Ovary (tissue), 9 donors: ENCODE results near the gene MSLN. TPM values are rescaled to one million over a fixed set of nuclear protein-coding genes. Genes with fewer than 3 reads are reported as not detected.

Source experiments
- DNase-seq, 5 donors: peaks; one replicate each; pipeline ENCODE4 v3.0.0-alpha.2; 2019 to 2020
- H3K27ac ChIP-seq, 2 donors: fragments of 200-600 bp; one replicate each; pipeline versions ENCODE4 v1.5.1 to v1.8.0; 2019 to 2022
- H3K27me3 ChIP-seq: fragments of 200-600 bp; one replicate; pipeline ENCODE4 v1.8.0; 2022
- H3K36me3 ChIP-seq: fragments of 200-600 bp; sonication (generic); one replicate; pipeline ENCODE4 v1.5.1; 2019
- H3K4me1 ChIP-seq: one replicate; pipeline ENCODE4 v1.8.1; 2013; ENCODE audit warnings: mild to moderate bottlenecking, moderate library complexity; ENCODE audit not compliant: insufficient read depth
- H3K4me3 ChIP-seq: fragments of 200-600 bp; sonication (generic); one replicate; pipeline ENCODE4 v1.5.1; 2017
- H3K9me3 ChIP-seq, 2 donors: fragments of 200-600 bp in 1 of 2; sonication (generic) in 1 of 2; one replicate each; pipeline versions ENCODE4 v1.5.1 to v1.8.1; 2013 to 2019; ENCODE audit warnings: mild to moderate bottlenecking in 1 of 2, moderate library complexity in 1 of 2
- CTCF ChIP-seq, 3 donors: fragments of 450-650 bp in 2 of 3; fragments of 200-600 bp in 1 of 3; IDR thresholded peaks; one replicate each; pipeline versions ENCODE4 v1.5.1 to v1.8.0; 2016 to 2022; ENCODE audit warnings: antibody characterized with exemption in 3 of 3, mild to moderate bottlenecking in 1 of 3
- EP300 ChIP-seq: sonication (generic); formaldehyde crosslinking; IDR thresholded peaks from one replicate; pipeline ENCODE4 v1.6.1; 2017; ENCODE audit warnings: antibody characterized with exemption
- POLR2A ChIP-seq: fragments of 450-650 bp; IDR thresholded peaks from one replicate; pipeline ENCODE4 v1.6.1; 2017; ENCODE audit warnings: antibody characterized with exemption, mild to moderate bottlenecking, moderate library complexity
- WGBS, 3 donors: extraction: QIAGEN DNeasy Blood & Tissue Kit in 1 of 3; methylation state at CpG; one replicate each; pipeline versions ENCODE4 v1.1.5 to v1.1.7; 2013 to 2017; 5-methylcytosine and 5-hydroxymethylcytosine counted together
- intact Hi-C, 4 donors: fragments of 100-400 bp; cut with DNase I; formaldehyde crosslinking; loops; one replicate each; pipeline versions ENCODE4 v1.11.0 to v1.15.1; 2022 to 2023
- polyA plus RNA-seq, 2 donors: library from polyadenylated mRNA; stranded (reverse); fragments of 200-250 nt in 1 of 2; fragments of 350-450 nt in 1 of 2; fragmentation: Illumina TruSeq in 1 of 2; extraction: RNeasy Lipid Tissue Mini Kit (QIAGEN cat#74804) in 1 of 2; gene quantifications; one replicate each; pipeline ENCODE4 v1.2.3, GENCODE V29; 2013 to 2014
- total RNA-seq, 7 donors: library from RNA; depleted of rRNA in 2 of 7; stranded (reverse); fragments of >200 nt in 2 of 7; fragmentation: NEBNext Ultra II Directional in 3 of 7; extraction: Animal tissue kit (Norgen Biotek cat#: 25700) in 3 of 7; gene quantifications; one replicate each; pipeline versions ENCODE4 v1.1.0 to v1.2.4, GENCODE V29; 2016 to 2023
- donor health status: DM: no; HTN: no; CAD: no; lungs with moderate emphysema.
- donor health status: DM: no; HTN: no; CAD: no.
- donor health status: Bipolar disorder and iron deficiency.
- donor health status: DM: yes; HTN: yes; CAD: no.
- donor health status: DM: no; HTN: no; CAD: no.
- donor health status: DM: yes; HTN: yes; CAD: no.

MSLN gene
- total and polyA plus RNA-seq, 9 donors = 0.40 to 314 (median 6.1) TPM

DNA sequence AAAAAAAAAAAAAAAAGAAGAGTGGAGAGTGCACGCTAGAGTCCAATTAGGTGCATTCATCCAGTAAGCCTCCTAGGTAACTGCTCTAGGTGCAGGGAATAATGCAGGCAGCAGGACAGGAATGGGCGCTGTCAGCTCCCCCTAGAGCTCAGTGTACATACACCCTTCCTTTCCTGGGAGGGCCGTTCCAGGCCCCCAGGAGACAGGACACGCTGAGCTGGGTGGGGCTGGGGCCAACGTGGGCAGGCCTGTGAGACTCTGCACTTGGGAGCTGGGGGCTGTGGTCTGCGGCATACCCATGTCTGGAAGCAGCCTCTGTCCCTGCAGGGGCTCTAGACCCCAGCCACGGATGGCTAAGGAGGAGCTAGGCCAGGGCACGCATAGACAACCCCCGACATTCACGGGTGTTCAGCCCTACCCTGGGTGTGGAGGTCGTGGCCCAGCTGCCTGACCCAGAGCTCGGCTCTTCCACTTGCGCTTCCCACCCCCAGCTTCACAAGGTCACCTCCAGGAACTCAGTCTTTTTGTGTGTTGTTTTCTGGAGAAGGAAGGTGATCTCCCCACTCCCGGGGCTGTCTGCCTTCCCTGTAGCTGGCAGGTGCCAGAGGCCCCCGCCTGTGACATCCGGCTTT, 40.6 kb upstream of the MSLN start:
- 7 to 11% (median 9%) methylated on average over 15 to 16 of the region's 16 CpGs for WGBS, 3 donors
- Histone ChIP-seq H3K9me3 (no peaks in the 10 kb centered on the region), H3K27ac (peak overlapping the region in 1 of 2 donors; percentile 86), H3K27me3 (no peaks in the 10 kb centered on the region), H3K4me1 (peaks cover 26% of the 10 kb centered on the region), H3K36me3 (no peaks in the 10 kb centered on the region), H3K4me3 (peak overlapping the region; percentile 47)
- TF ChIP-seq POLR2A (no peak), EP300 (no peak), CTCF (IDR thresholded peaks at IDR 0.05) (no peak)
- no peak for DNase-seq
- intact Hi-C loops = no loop called here

DNA sequence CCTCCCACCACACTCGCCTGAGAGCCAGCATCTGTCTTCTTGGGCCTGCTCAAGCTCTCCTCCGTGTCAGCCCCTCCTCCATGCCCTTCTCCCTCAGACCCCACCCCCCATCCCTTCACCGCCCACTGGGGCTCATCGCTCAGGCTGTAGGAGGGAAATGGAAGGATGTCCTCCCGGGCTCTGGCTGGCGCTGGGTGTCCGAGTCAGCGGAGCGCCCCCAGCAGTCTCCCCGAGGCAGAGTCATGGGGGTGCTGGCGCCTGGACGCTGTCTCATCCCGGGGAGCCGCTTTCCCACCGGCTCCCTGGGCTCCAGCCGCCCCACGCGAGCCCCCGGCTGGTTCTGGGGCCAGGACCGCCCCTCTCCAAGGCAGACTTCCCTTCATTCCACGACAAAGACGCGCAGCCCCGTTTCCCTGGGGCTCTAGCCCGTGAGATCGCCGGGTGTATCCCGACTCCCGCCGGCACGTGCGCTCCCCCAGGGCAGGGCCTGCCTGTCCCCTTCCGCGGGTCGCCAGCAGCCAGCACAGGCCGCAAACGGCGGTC, 40.0 kb upstream of the MSLN start:
- Histone ChIP-seq H3K9me3 (no peaks in the 10 kb centered on the region), H3K4me1 (peaks cover 22% of the 10 kb centered on the region), H3K36me3 (no peaks in the 10 kb centered on the region), H3K27me3 (no peaks in the 10 kb centered on the region), H3K27ac (peak overlapping the region; percentile 60 to 86), H3K4me3 (peak overlapping the region; percentile 47)
- intact Hi-C loops = no loop called here
- WGBS, 3 donors = 0 to 2% (median 1%) methylated on average over 17 to 38 of the region's 38 CpGs
- no peak for TF ChIP-seq POLR2A
- no peak for TF ChIP-seq EP300
- no peak for TF ChIP-seq CTCF (IDR thresholded peaks at IDR 0.05)
- peak in 3 of 5 donors; percentile 36 to 58 (median 54) for DNase-seq

DNA sequence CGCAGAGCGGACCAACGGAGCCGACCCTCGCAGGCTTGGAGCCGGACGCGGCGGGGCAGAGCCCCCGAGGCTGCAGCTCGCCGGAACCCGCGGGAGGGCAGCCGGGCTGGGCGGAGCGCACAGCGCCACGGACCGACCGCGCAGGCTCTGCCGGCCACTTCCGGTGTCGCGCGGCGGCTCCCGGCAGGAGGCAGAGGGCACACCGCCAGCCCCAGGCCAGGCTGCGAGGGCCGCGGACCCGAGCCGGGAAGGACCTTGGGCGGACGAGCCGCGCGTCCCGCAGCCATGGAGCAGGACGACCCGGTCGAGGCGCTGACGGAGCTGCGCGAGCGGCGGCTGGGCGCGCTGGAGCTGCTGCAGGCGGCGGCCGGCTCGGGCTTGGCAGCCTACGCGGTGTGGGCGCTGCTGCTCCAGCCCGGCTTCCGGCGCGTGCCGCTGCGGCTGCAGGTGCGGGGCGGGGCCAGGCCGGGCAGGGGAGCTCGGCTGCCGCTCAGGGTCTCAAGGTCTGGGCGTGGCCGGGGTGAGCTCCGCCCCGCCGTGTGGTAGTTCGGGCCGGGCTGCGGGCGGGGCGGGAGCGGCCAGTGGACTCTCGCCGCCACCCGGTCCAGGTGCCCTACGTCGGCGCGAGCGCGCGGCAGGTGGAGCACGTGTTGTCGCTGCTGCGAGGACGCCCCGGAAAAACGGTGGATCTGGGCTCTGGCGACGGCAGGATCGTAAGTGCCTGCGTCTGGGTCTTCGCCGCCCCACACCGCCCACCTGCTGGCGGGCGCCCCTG, 39.4 kb upstream of the MSLN start, which contains the start of gene ANTKMT:
Gene ANTKMT, plus strand, starts transcription at position 157 of the 775 bp plus-strand sequence. Its CDS starts 129 bp downstream, at position 286.
- intact Hi-C loops = no loop called here
- 5 to 11% (median 7%) methylated on average over 60 to 106 of the region's 106 CpGs for WGBS, 3 donors
- TF ChIP-seq EP300 = no peak
- TF ChIP-seq CTCF (IDR thresholded peaks at IDR 0.05) = peak in 2 of 3 donors; percentile 46 to 55
- TF ChIP-seq POLR2A = peak; percentile 42

GRCh38 chr16:721765-722540, 38.6 kb upstream of the MSLN start:
- no peak for TF ChIP-seq CTCF (IDR thresholded peaks at IDR 0.05)
- TF ChIP-seq POLR2A = no peak
- no peak for TF ChIP-seq EP300
- peak overlapping the region in 1 of 2 donors; percentile 86 for H3K27ac ChIP-seq
- H3K4me3 ChIP-seq = peak overlapping the region; percentile 47
- peaks cover 4% of the 10 kb centered on the region for H3K27me3 ChIP-seq
- peaks cover 13% of the 10 kb centered on the region for H3K4me1 ChIP-seq
- no peaks in the 10 kb centered on the region for H3K9me3 ChIP-seq
- intact Hi-C loops = no loop called here
- no peak for DNase-seq
- H3K36me3 ChIP-seq = no peaks in the 10 kb centered on the region
- WGBS, 3 donors = 79 to 81% (median 80%) methylated on average over 40 to 51 of the region's 51 CpGs

More for the DNA sequence above, 39.4 kb upstream of the MSLN start, which contains the start of gene ANTKMT:
- Histone ChIP-seq H3K27me3 (peaks cover 2% of the 10 kb centered on the region), H3K4me3 (peak within 1 kb of the TSS; percentile 47), H3K36me3 (no peaks in the 10 kb centered on the region), H3K4me1 (peaks cover 16% of the 10 kb centered on the region), H3K9me3 (no peaks in the 10 kb centered on the region), H3K27ac (peak within 1 kb of the TSS; percentile 60 to 86)
- DNase-seq = peak; percentile 75 to 87 (median 81)
